Upper lobe of left lung (tissue), 6 donors: ENCODE data around the gene BDNF. TPM values are rescaled to one million over a fixed set of nuclear protein-coding genes. Genes with fewer than 3 reads are reported as not detected.

Experiments used
- ATAC-seq, 2 donors: fragments of 200-7000 bp; cut with Tn5 transposase; one replicate each; pipeline ENCODE4 v1.9.1; 2022; ENCODE audit warnings: mild to moderate bottlenecking in 2 of 2, moderate library complexity in 2 of 2; ENCODE audit not compliant: low FRiP score in 2 of 2
- DNase-seq, 2 donors: peaks; one replicate each; pipeline ENCODE4 v3.0.0-alpha.2; 2019 to 2020
- H3K27ac ChIP-seq, 4 donors: fragments of 200-600 bp; sonication (generic); one replicate each; pipeline ENCODE4 v1.5.1; 2016 to 2019
- H3K27me3 ChIP-seq, 4 donors: fragments of 200-600 bp; sonication (generic); one replicate each; pipeline ENCODE4 v1.5.1; 2017 to 2019
- H3K36me3 ChIP-seq, 4 donors: fragments of 200-600 bp; sonication (generic); one replicate each; pipeline ENCODE4 v1.5.1; 2016 to 2019
- H3K4me1 ChIP-seq, 4 donors: fragments of 200-600 bp; sonication (generic); one replicate each; pipeline ENCODE4 v1.5.1; 2018 to 2019
- H3K4me3 ChIP-seq, 4 donors: fragments of 200-600 bp; sonication (generic); one replicate each; pipeline ENCODE4 v1.5.1; 2017 to 2019; ENCODE audit warnings: mild to moderate bottlenecking in 2 of 4, moderate library complexity in 1 of 4
- H3K9me3 ChIP-seq, 4 donors: fragments of 200-600 bp; sonication (generic); one replicate each; pipeline ENCODE4 v1.5.1; 2018 to 2019
- EP300 ChIP-seq, 4 donors: sonication (generic); formaldehyde crosslinking; IDR thresholded peaks; one replicate each; pipeline ENCODE4 v1.5.1; 2017; ENCODE audit warnings: antibody characterized with exemption in 4 of 4, control low read depth in 2 of 4
- POLR2A ChIP-seq, 4 donors: fragments of 450-650 bp; IDR thresholded peaks; one replicate each; pipeline ENCODE4 v1.5.1; 2016 to 2017; ENCODE audit warnings: antibody characterized with exemption in 4 of 4, mild to moderate bottlenecking in 2 of 4
- POLR2AphosphoS5 ChIP-seq, 2 donors: sonication (generic); formaldehyde crosslinking; IDR thresholded peaks; one replicate each; pipeline ENCODE4 v1.5.1; 2017; ENCODE audit warnings: antibody characterized with exemption in 2 of 2
- WGBS, 2 donors: methylation state at CpG; one replicate each; pipeline ENCODE4 v1.1.5; 2017 to 2018; 5-methylcytosine and 5-hydroxymethylcytosine counted together
- total RNA-seq, 6 donors: library from RNA; depleted of rRNA in 4 of 6; stranded (reverse); fragments of >200 nt in 4 of 6; gene quantifications; one replicate each; pipeline versions ENCODE4 v1.1.0 to v1.2.1, GENCODE V29; 2016 to 2021
- TF ChIP-seq, protein P1 (sequence below), 6 experiments: fragments of 450-650 bp in 4 of 6; fragments of 200-600 bp in 2 of 6; sonication (generic) in 2 of 6; IDR thresholded peaks; one replicate each; pipeline ENCODE4 v1.5.1; 2016 to 2019; ENCODE audit warnings: antibody characterized with exemption in 6 of 6
- donor health status: DM: no; HTN: no; CAD: no; lungs with moderate emphysema.
- donor health status: DM: no; HTN: yes; CAD: no; lungs with severe emphysema.

BDNF gene
- total RNA-seq, 6 donors from 2014 or later: 1.0 to 5.4 (median 3.8) TPM

GRCh38 chr11:27623945-27624523, 76.2 kb downstream of the BDNF start:
- Histone ChIP-seq H3K36me3 (no peaks in the 10 kb centered on the region), H3K4me1 (no peaks in the 10 kb centered on the region), H3K27ac (no peak overlapping the region), H3K4me3 (no peak overlapping the region), H3K27me3 (no peaks in the 10 kb centered on the region), H3K9me3 (no peaks in the 10 kb centered on the region)
- WGBS, 2 donors: 71 to 89% methylated on average over 5 of the region's 5 CpGs
- DNase-seq: no peak
- TF ChIP-seq, protein P1, sequence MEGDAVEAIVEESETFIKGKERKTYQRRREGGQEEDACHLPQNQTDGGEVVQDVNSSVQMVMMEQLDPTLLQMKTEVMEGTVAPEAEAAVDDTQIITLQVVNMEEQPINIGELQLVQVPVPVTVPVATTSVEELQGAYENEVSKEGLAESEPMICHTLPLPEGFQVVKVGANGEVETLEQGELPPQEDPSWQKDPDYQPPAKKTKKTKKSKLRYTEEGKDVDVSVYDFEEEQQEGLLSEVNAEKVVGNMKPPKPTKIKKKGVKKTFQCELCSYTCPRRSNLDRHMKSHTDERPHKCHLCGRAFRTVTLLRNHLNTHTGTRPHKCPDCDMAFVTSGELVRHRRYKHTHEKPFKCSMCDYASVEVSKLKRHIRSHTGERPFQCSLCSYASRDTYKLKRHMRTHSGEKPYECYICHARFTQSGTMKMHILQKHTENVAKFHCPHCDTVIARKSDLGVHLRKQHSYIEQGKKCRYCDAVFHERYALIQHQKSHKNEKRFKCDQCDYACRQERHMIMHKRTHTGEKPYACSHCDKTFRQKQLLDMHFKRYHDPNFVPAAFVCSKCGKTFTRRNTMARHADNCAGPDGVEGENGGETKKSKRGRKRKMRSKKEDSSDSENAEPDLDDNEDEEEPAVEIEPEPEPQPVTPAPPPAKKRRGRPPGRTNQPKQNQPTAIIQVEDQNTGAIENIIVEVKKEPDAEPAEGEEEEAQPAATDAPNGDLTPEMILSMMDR (IDR thresholded peaks at IDR 0.05): no peak
- TF ChIP-seq POLR2A (IDR thresholded peaks at IDR 0.05): no peak
- TF ChIP-seq EP300 (IDR thresholded peaks at IDR 0.05): no peak
- no peak for TF ChIP-seq POLR2AphosphoS5 (IDR thresholded peaks at IDR 0.05)
- ATAC-seq: no peak

- Histone ChIP-seq H3K27ac (no peak overlapping the region), H3K36me3 (no peaks in the 10 kb centered on the region), H3K9me3 (no peaks in the 10 kb centered on the region), H3K27me3 (no peaks in the 10 kb centered on the region), H3K4me3 (no peak overlapping the region), H3K4me1 (no peaks in the 10 kb centered on the region)
- 47 to 66% methylated on average over 6 of the region's 6 CpGs for WGBS, 2 donors
- DNase-seq (no peak), ATAC-seq (no peak)
- no peak for TF ChIP-seq EP300 (IDR thresholded peaks at IDR 0.05)
- TF ChIP-seq POLR2AphosphoS5 (IDR thresholded peaks at IDR 0.05): no peak
- no peak for TF ChIP-seq POLR2A (IDR thresholded peaks at IDR 0.05)
These were observed 77.5 kb downstream of the BDNF start for GRCh38 chr11:27622541-27623300.

DNA sequence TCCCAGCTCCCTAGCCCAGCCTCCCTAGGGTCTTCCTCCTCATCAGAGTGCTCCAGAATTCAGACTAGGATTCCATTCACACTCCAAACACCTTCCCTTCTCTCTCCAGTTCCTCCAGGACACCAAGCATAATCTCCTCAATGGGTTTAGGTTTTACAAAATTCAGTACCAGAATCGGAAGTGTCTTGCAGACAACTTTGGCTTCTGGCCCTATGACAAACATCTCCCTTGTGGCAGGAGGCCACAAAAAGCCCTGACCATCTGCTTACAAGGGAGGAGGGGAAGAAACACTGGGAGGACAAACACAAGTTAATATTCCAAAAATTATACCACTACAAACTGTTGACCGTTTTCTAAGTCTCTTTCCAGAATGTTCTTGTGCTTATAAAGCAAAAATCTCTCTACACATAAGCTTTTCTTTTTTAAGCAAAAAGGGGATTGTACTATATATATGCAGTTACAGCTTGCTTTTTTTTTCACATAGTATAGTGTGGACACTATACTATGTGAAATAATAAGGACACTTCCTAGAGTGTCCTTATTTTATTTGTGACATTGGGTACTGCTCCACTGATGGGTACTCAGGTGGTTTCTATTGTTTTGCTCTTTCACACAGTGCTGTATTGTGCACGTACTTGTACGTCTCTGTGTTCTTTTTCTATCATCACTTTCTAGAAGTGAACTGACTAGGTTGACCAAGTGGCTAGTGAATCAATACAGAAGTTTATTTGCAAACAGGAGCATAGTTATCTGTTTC, 78.7 kb downstream of the BDNF start:
- TF ChIP-seq, protein P1 (IDR thresholded peaks at IDR 0.05): no peak
- TF ChIP-seq EP300 (IDR thresholded peaks at IDR 0.05) (no peak), POLR2AphosphoS5 (IDR thresholded peaks at IDR 0.05) (no peak), POLR2A (IDR thresholded peaks at IDR 0.05) (no peak)
- WGBS, 2 donors: 71 to 77% methylated on average over 4 of the region's 4 CpGs
- no peak for DNase-seq

GRCh38 chr11:27619763-27620335, 80.4 kb downstream of the BDNF start:
- Histone ChIP-seq H3K36me3 (no peaks in the 10 kb centered on the region), H3K27ac (no peak overlapping the region), H3K4me1 (no peaks in the 10 kb centered on the region), H3K27me3 (no peaks in the 10 kb centered on the region), H3K9me3 (no peaks in the 10 kb centered on the region), H3K4me3 (no peak overlapping the region)
- 72 to 76% methylated on average over 2 of the region's 2 CpGs for WGBS, 2 donors
- DNase-seq (no peak), ATAC-seq (no peak)
- TF ChIP-seq POLR2AphosphoS5 (IDR thresholded peaks at IDR 0.05) (no peak), EP300 (IDR thresholded peaks at IDR 0.05) (no peak), POLR2A (IDR thresholded peaks at IDR 0.05) (no peak)
- TF ChIP-seq, protein P1 (IDR thresholded peaks at IDR 0.05): no peak

More for the DNA sequence above, 78.7 kb downstream of the BDNF start:
- no peak overlapping the region for H3K4me3 ChIP-seq
- no peaks in the 10 kb centered on the region for H3K4me1 ChIP-seq
- H3K9me3 ChIP-seq: no peaks in the 10 kb centered on the region
- no peak for ATAC-seq
- H3K27me3 ChIP-seq: no peaks in the 10 kb centered on the region
- H3K27ac ChIP-seq: no peak overlapping the region
- H3K36me3 ChIP-seq: no peaks in the 10 kb centered on the region

DNA sequence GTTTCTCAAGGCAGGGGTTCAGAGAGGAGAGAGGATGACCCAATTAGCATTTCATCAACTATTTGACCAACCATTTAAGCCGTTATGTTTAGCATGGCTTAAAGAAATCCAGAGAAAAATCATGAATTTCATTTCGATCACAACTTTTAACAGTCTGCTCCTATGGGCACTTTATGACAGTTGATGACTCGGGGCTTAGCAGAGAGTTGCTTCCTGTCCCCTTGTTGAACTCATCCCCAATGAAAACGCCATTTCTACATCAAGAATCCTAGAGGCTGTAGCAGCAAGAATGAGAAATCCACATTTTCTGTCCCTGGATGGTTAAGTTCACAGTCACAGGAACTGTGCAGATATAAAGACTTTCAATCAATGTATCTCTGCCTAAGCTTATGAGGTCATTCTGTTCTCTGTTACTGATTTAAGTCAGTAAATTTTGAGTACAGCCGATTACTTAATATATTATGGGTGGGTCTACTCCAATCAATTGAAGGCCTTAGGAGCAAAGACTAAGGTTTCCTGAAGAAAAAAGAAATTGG, 81.1 kb downstream of the BDNF start:
- TF ChIP-seq POLR2AphosphoS5 (IDR thresholded peaks at IDR 0.05) (no peak), POLR2A (IDR thresholded peaks at IDR 0.05) (no peak), EP300 (IDR thresholded peaks at IDR 0.05) (no peak)
- TF ChIP-seq, protein P1 (IDR thresholded peaks at IDR 0.05): no peak
- DNase-seq (no peak), ATAC-seq (no peak)
- Histone ChIP-seq H3K9me3 (no peaks in the 10 kb centered on the region), H3K27ac (no peak overlapping the region), H3K4me1 (no peaks in the 10 kb centered on the region), H3K4me3 (no peak overlapping the region), H3K36me3 (no peaks in the 10 kb centered on the region), H3K27me3 (no peaks in the 10 kb centered on the region)
- WGBS, 2 donors: 63 to 75% methylated on average over 5 of the region's 5 CpGs
